Lower leg skin (tissue), 3 donors: ENCODE data around the gene PACRGL.

Experiments used
- POLR2A ChIP-seq, 2 donors: fragments of 450-650 bp; IDR thresholded peaks; one replicate each; pipeline ENCODE4 v1.6.1; 2016 to 2017; ENCODE audit warnings: antibody characterized with exemption in 2 of 2, mild to moderate bottlenecking in 1 of 2, moderate library complexity in 1 of 2
- TF ChIP-seq, protein P1 (sequence below), 3 donors: fragments of 450-650 bp; IDR thresholded peaks; one replicate each; pipeline ENCODE4 v1.5.1; 2016; ENCODE audit warnings: antibody characterized with exemption in 3 of 3, mild to moderate bottlenecking in 3 of 3, moderate library complexity in 2 of 3

GRCh38 chr4:20682853-20683252, 17.4 kb upstream of the PACRGL start:
- TF ChIP-seq, protein P1, sequence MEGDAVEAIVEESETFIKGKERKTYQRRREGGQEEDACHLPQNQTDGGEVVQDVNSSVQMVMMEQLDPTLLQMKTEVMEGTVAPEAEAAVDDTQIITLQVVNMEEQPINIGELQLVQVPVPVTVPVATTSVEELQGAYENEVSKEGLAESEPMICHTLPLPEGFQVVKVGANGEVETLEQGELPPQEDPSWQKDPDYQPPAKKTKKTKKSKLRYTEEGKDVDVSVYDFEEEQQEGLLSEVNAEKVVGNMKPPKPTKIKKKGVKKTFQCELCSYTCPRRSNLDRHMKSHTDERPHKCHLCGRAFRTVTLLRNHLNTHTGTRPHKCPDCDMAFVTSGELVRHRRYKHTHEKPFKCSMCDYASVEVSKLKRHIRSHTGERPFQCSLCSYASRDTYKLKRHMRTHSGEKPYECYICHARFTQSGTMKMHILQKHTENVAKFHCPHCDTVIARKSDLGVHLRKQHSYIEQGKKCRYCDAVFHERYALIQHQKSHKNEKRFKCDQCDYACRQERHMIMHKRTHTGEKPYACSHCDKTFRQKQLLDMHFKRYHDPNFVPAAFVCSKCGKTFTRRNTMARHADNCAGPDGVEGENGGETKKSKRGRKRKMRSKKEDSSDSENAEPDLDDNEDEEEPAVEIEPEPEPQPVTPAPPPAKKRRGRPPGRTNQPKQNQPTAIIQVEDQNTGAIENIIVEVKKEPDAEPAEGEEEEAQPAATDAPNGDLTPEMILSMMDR (IDR thresholded peaks at IDR 0.05) = no peak
- TF ChIP-seq POLR2A (IDR thresholded peaks at IDR 0.05) = no peak
